HG03354 (cell line): ENCODE measurements around the gene WNT3A.
A peak's percentile ranks its signal among the peaks of the same experiment; 100 is the strongest.

Source experiments
- ATAC-seq: cut with Tn5 transposase; IDR thresholded peaks from one replicate; pipeline ENCODE4 v1.9.1; 2021; ENCODE audit warnings: mild to moderate bottlenecking; ENCODE audit not compliant: unreplicated experiment, poor library complexity, severe bottlenecking

WNT3A gene

DNA sequence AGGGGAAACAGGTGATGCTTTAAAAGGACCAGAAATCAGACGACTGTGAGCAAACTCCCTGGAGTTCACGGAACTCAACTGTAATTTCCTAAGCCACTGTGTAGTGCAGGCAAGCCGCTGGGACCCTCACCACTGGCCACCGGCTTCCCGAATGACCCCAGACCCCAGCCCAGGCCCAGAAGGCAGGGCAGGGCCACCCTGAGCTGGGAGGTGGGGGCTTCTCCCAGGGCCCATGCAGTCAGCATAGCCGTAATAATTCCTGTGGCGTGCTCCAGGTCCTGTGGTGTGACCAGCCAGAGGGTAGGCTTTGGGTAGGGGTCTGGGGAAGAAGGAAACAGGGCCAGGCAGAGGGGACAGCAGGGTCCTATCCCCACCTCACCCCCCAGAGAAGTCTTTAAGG, 72.2 kb downstream of the WNT3A start:
- ATAC-seq = no peak

GRCh38 chr1:228079601-228080263, 72.9 kb downstream of the WNT3A start:
- no peak for ATAC-seq

- ATAC-seq = no peak
These were observed 74.3 kb downstream of the WNT3A start for GRCh38 chr1:228081144-228081543.

DNA sequence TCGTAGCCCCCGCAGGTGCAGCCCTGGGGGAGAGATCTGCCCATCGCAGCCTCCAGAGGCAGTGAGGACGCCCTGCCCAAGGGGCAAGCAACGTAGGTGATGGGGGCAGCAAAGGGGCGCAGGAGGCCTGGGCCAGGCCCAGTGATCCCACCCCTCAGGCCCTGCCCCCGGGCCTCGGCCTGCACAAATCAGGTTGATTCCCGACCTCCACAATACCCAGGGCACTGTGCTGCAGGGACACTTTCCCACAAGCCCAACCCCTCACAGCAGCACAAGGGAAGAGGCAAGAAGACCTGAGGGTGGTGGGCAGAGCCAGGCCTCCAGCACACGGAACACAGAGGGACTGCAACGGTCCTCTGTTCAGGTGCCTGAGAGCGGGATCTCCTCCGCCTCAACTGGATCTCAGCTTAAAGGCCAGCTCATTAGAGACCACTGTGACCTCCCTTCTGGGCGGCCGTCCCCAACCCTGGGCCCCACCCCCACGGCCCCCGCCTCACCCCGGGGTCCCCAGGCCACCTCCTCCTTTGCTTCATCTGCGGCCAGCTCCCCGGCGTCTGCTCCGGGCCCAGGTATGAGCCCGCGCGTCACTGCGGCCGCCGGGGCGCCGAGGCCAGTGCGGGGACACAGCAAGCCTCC, 74.9 kb downstream of the WNT3A start:
- peak; percentile 17 for ATAC-seq

DNA sequence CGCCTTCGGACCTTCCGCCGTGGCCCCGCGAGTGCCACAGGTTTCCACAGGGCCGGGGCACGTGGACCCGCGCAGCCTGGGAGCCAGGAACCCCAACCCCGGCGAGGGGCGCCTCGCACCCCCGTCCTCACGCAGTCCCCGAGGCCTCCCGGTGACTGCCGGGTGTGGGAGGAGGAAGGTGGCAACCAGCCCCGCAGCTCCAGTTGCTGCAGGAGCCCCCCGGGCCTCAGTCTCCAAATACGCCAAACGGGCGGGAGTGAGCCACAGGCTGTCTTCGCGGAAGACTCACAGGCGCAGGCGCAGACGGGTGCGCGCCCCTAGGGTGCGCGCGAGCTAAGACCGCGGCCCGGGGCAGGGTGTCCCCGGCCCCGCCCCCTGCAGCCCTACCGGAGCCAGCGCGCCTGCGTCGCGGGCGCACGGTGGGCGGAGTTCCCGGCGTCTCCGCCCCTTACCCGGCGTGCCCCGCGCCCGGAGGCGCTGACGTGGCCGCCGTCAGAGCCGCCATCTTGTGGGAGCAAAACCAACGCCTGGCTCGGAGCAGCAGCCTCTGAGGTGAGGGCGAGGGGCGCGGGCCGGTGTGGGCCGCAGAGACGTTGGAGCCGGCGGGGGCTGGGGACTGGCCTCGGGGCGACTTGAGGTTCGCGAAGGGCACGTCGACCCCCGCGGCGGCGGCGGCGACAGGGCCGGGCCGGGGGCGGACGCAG, 75.6 kb downstream of the WNT3A start, which contains the start of gene ARF1:
Gene ARF1, plus strand, starts transcription at position 495 of the 704 bp plus-strand sequence. CDS start 14,407 bp downstream, outside the sequence.
- ATAC-seq = peak; percentile 72

- ATAC-seq = peak; percentile 26
These were observed 76.4 kb downstream of the WNT3A start for GRCh38 chr1:228082918-228083870.

- no peak for ATAC-seq
These were observed 77.1 kb downstream of the WNT3A start for GRCh38 chr1:228083871-228084278.

DNA sequence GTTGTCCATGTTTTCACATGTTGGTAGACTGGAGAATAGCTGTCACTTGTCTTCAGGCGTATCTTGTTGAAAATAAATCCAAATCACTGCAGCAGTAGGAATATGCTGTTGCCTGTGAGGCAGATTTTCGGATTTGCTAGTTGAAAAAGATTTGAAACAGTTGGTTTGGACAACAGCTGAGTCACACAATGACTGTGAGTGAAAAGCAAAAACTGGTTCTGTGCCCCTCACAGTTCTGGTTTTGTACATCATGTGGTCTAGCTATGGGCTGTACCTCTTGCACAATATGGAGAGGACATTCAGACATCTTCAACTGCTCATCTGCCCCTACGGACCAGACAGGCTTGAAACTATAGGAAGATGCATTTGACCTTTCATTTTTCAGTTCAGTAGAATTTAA, 77.5 kb downstream of the WNT3A start:
- ATAC-seq = no peak

GRCh38 chr1:228084797-228085196, 78.0 kb downstream of the WNT3A start:
- ATAC-seq = no peak

- ATAC-seq = no peak
These were observed 78.6 kb downstream of the WNT3A start for GRCh38 chr1:228085287-228085951.

- no peak for ATAC-seq
These were observed 81.0 kb downstream of the WNT3A start for GRCh38 chr1:228087771-228088251.

GRCh38 chr1:228088586-228089498, 82.0 kb downstream of the WNT3A start:
- ATAC-seq = no peak

DNA sequence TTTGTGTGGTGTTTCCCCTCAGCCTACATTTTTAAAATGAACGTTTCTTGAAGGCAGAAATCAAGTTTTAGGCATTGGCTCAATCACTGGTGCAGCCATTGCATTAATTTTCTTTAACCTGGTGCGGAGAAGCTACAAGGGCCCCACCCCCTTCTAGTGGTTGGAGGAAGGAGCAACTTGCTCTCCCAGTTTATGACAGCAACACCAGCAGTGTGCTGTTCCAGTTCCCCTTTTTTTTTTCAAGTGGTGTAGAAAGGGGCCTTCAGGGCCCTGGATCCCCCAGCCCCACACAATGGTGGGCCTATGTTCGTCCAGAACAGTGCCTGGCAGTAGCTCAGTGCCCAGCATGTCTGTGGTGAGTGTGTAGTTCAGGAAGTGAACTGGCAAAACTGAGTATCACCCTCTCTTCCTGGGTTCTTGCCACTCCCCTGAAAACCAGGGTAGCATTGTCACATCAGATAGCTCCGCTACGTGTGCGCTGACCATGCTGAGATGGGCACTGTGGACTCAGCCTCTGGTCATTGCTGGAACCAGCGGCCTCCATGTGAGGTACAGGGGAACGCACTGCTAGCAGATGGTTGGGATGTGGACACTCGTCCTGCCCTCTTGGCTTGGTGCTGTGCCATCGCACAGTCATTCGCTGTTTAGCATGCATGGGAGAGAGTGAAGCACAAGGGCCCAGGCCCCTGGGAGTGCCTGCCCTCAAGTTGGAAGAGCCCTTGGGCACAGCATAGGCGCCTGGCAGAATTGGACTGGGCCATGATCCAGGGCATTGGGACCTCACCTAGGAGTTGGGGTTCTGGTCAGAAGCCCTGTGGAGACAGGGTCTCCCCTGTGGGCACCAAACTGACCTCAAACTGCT, 83.0 kb downstream of the WNT3A start:
- no peak for ATAC-seq

- ATAC-seq = no peak
These were observed 83.8 kb downstream of the WNT3A start for GRCh38 chr1:228090613-228091081.

GRCh38 chr1:228091084-228091483, 84.3 kb downstream of the WNT3A start:
- no peak for ATAC-seq

- no peak for ATAC-seq
These were observed 85.7 kb downstream of the WNT3A start for GRCh38 chr1:228092342-228093049.
